GM19463 (cell line): ENCODE measurements around the gene IGF2R.

Experiments used
- ATAC-seq: cut with Tn5 transposase; IDR thresholded peaks from one replicate; pipeline ENCODE4 v1.9.1; 2021; ENCODE audit warnings: mild to moderate bottlenecking, moderate library complexity; ENCODE audit not compliant: unreplicated experiment

The IGF2R gene

DNA sequence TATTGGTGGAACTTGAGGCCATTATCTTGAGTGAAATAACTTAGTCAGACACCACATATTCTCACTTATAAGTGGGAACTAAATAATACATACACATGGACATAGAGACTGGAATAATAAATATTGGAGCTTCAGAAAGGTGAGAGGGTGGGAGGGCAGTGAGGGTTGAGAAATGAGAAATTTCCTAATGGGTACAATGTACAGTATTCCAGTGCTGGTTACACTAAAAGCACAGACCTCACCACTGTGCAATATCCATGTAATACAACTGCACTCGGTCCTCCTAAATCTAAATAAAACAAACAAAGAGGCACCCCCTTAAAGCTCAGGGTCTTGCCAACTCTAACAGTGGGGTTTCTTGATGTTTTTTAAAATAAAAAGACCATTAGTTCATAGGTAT, 53.2 kb downstream of the IGF2R start:
- no peak for ATAC-seq

GRCh38 chr6:160022793-160023192, 53.9 kb downstream of the IGF2R start:
- no peak for ATAC-seq

DNA sequence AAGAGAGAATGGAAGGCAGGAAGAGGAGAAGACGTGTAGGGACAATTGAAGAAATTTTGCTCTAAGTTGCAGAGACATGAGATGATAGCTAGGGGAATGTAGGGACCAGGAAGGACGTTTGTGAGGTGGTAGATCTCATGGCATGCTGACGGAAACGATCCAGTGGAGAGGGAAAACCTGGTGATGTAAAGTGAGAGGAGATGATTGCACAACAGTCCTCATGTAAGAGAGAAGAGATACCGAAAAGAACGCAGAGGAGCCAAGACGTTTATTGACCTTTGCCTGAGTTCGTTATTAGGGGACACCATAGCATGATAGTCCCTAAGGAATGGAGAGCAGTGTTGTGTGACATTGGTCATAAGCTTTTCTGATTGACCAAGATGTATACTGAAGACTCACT, 55.3 kb downstream of the IGF2R start:
- ATAC-seq = no peak

GRCh38 chr6:160027076-160027475, 58.2 kb downstream of the IGF2R start:
- no peak for ATAC-seq

GRCh38 chr6:160027931-160028330, 59.0 kb downstream of the IGF2R start:
- ATAC-seq = no peak

DNA sequence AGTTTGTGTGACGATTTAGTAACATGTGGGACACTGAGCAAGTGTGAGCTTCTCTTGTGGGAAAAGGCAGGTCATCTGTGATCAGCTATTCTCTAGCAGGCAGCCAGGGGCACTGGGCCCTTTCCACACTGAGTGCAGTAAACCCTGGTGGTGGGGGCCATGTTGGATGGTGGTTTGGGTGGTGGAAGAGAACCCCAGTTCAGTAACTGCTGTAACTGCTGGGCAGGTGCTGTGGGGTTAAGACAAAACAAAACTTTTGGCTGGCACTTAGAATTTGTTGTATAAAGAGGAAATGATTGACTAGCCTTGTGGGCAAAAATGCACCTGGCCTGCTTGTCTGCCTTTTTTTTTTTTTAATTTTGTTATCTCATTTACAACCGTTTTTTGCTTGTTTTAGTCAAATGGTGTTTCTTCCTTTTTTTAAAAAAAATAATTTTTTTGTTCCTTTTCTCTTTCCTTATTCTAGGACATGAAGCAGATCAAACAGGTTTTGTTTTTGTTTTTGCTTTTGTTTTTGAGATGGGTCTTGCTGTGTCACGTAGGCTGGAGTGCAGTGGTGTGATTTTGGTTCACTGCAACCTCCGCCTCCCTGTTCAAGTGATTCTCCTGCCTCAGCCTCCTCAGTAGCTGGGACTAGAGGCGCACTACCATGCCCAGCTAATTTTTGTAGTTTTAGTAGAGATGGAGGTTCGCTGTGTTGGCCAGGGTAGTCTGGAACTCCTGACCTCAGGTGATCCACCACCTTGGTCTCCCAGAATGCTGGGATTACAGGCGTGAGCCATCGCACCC, 59.8 kb downstream of the IGF2R start:
- ATAC-seq = peak; percentile 78

- no peak for ATAC-seq
Measured at GRCh38 chr6:160029525-160029924, 60.6 kb downstream of the IGF2R start.

GRCh38 chr6:160030103-160030502, 61.2 kb downstream of the IGF2R start:
- no peak for ATAC-seq

GRCh38 chr6:160031442-160031841, 62.6 kb downstream of the IGF2R start:
- no peak for ATAC-seq

GRCh38 chr6:160031871-160032270, 63.0 kb downstream of the IGF2R start:
- ATAC-seq = no peak

DNA sequence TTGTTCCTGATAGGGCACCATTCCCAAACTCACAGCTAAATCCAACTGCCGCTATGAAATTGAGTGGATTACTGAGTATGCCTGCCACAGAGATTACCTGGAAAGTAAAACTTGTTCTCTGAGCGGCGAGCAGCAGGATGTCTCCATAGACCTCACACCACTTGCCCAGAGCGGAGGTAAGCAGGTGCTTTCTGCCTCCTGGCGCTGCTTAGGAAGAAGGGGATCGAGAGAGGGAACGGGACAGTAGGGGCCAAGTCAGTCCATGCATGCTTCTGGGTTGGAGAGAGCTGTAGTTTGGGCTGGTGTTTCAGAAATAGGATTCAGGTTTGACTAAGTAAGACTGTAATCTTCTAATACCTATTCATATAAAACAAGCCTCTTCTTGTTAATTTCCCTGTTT, 63.7 kb downstream of the IGF2R start:
- ATAC-seq = no peak

GRCh38 chr6:160034036-160034930, 65.4 kb downstream of the IGF2R start:
- ATAC-seq = no peak

DNA sequence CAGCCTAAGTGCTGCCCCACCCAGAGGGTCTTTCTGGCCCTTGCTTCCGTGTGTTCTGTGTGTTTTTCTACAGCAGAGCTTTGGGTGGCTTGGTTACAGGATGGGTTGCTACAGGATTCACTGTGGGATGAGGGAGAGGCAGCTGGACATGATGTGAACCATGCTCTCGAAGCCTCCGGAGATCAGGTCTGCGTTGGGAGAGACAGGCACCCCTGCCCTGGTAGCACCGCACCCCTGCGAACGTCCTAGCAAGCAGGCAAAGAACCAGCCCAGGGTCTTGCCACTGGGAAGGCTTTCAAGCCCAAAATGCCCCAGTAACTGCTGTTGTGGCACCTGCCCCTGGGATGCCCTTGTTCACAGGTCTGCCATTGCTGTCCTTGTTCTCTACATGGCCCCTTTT, 66.4 kb downstream of the IGF2R start:
- no peak for ATAC-seq

- no peak for ATAC-seq
Measured at GRCh38 chr6:160035693-160036330, 66.9 kb downstream of the IGF2R start.

- no peak for ATAC-seq
Measured at GRCh38 chr6:160036331-160036695, 67.4 kb downstream of the IGF2R start.

DNA sequence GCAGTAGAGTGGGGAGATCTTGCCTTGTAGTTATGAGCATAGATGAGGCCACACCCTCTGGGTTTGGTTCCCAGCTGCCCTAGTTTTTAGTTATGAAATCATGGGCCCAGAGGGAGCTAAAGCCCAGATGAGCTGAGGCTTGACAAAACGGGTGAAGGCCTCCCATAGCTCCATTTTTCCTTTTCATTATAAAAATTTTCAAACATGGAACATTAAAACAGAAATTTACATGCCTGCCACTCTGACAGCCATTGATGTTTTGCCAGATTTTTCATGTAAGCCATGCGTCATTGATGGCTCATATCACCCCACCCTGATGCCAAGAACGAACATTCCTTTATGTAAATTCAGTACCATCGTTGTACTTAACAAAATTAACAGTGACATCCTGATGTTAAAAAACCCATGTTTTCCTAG, 67.9 kb downstream of the IGF2R start:
- no peak for ATAC-seq

DNA sequence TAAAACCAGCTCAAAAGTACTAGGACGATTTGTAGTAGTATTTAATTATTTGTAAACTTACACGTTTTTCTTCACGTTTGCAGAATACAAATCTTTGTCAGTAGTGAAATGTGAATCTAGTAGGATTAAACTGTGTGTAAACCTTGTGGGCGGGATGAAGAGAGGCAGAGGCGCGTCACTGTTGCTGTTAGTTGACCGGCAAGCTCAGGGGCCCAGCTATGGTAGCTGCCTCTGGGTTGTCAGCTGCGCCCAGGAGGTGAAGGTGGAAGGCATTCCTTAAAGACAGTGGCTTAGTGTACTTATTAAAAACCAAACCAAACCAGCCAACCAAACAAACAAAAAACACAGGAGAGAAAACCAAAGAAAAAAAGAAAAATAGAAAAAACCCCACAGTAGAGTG, 69.6 kb downstream of the IGF2R start:
- no peak for ATAC-seq

GRCh38 chr6:160039441-160039840, 70.6 kb downstream of the IGF2R start:
- no peak for ATAC-seq

- ATAC-seq = no peak
Measured at GRCh38 chr6:160040055-160040454, 71.2 kb downstream of the IGF2R start.

DNA sequence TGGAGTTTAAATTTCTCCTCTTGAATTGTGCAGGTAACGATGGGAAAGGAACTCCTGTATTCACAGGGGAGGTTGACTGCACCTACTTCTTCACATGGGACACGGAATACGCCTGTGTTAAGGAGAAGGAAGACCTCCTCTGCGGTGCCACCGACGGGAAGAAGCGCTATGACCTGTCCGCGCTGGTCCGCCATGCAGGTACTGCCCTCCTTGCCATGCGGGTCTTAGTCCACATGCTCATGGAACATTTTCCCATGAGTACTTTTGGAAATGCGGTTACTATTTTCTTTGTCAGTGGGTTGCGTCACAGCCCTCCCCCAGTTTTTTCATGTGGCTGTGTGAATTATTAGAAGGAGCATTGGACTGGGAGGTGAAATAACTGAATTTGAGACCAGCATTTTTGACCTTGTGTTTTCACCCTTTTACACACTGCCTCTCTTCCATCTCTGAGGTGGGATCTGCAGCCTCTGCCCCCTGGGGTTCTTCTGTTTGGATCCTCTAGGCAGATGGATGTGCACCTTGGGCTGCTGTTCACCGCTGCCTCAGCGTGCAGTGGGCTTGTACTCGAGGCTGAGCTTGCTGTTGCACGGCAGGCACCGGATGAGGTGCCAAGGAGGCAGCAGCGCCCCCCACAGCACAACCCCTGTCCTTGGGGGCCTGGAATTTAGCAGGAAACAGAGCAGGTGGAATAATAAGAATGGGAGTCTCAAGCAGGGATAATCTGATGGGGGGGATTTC, 71.8 kb downstream of the IGF2R start:
- ATAC-seq = no peak

DNA sequence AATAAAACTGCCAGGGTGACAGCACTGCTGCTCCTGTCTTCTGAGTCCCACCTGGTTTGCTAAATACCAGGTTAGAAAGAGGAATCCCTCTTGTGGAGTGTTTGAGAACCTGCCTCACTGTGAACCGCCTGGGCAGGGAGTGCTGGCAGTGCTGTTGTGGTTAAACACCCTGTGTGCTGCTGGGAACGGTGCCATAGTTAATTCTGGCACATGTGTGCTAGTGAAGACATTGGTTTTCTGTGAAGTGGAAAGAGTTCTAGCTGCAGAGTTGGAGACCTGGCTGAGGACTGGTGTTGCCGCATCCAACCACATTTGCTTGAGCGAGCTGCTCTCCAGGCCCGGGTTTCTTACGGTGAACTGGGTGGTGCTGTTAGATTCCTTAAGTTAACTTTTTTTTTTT, 72.7 kb downstream of the IGF2R start:
- no peak for ATAC-seq
